GM21528 (cell line): ENCODE data around the gene PLVAP.

ENCODE experiments used
- ATAC-seq: cut with Tn5 transposase; IDR thresholded peaks from one replicate; pipeline ENCODE4 v1.9.1; 2021; ENCODE audit warnings: mild to moderate bottlenecking, moderate library complexity; ENCODE audit not compliant: unreplicated experiment, low FRiP score

The PLVAP gene

DNA sequence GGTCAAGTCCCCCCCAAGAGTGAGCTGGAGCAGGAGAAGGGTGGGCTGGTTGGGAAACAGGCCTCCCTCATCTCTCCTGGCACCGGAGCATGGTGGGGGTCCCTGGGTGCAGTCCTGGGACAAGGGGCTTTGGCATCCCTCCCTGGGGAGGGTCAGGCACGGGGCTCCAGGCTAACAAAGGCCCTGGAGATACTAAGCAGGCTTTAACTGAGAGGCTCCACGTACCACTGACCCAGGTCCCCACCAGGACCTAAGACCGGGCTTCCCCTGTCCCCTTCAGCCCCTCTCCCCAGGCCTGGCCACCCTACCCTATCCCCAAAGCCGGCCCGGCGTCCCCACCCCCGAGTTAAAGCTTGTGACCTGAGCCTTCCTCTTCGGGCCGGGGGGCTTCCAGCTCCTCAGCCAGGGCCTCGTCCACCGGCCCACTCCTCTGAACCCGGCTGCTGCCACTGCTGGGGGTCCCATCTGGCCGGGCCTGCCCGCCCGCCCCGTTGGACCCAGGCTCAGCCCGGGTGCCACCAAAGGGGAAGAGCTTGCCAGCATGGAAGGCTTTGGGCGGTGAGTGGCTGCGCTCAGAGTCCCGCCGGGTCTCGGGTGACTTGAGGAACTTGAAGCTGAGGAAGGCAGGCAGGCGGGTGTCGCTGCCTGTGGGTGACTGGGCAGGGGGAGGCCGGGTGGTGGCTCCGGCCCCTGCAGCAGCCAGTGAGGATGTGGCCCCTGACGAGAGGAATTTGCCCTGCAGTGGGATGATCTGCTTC is 52.6 kb downstream of the PLVAP start:
- ATAC-seq: no peak

DNA sequence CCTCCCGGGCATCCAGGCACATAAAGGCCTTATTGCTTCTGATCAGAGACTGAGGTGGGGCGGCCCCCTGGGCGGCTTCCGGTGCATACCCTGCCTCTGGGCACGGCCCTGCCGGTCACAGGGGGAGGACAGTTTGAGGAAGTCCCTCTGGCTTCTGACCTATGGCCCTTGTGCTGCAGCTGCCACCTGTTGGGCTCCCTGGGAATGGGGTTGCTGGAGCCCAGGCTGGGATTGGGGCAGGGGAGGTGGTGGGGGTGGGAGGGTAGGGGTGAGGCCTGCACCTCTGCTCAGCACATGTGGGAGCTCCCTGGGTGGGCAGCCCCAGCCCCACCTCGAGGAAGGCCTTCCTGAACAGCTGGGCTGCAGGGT is 53.2 kb downstream of the PLVAP start:
- ATAC-seq: no peak

DNA sequence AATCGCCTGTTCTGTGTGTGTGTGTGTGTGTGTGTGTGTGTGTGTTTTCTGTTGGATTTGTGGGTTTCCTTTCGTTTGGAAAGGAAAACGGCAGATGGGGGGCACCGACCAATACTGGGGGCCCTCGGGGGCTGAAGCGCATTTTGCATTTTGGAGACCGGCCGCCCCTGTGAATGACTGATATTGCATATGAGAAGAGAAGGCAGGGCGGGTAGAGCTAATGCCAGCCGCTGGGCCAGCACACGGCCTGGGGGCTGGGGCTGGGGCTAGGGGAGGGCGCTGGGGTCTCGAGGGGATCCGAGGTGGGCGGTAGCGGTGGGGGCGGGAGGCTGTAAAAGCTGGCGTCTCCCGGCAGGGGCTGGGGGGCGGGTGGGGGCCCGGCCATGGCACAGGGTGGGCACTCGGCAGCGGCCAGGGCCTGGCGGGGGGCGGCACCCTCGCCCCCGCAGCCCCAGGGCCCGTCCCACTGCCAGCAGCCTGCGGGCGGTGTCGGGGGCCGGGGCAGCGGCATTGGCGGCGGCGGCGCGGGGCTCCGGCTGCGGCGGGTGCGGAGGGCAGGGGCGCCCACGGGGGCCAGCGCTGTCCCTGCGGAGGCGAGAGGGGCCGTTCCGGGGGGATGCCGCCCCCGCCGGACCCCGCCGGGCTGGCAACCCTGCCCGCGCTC is 53.7 kb downstream of the PLVAP start:
- ATAC-seq: no peak

DNA sequence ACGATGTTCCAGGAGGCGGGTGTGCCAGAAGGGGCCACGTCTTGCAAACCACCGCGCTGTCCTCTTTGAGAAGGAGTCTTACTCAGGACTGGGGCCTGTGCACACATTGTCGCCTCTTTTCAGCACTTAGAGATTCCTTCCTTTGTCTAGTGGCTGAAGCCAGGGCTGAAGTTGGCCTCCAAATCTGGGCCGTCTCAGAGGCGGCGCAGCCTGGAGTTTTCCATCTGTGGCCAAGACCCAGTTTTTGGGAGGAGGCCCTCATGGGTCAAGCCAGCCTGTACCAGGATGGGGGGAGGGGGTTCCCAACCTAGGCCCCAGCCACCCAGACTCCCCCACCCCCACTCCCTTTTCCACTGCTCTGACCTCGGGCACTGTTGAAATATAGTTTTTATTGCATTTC is 54.3 kb downstream of the PLVAP start:
- no peak for ATAC-seq

DNA sequence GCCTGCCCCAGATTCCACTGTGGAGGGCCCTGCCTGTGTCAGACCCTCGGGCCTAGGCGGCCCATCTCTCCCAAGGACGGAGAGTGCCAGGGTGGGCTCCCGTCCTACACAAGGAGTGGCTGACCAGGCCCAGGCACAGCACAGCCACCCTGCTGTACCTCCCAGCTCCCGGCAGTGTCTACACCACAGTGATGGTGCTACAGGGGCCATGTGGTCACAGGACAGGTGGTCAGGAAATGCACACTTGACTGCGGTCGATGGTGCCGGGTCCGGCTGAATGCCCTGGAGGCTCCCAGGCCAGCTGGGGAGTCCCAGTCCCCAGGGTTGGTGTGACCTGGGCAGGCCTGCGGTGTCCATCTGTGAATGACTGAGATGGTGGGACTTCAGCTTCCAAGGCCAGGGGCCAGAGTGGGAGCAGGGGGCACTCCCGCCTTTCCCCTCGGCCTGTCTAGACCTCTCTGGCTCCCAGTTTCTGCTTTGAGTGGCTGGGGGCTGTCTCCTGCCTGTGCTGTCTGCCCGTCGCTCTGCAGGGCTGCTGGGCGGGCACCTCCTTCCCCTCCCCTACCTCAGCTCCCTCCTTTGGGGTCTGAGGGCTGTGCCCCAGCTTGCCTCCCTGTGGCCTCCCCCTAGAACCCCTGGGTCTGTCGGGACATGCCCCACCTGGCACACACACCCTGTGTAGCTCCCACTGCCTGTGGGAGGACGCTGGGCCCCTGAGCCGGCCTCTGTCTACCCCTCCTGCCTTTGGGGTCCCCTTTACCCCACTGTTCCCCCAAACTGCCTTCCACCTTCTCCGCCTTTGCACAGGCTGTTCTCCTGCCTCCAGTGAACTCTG is 55.3 kb downstream of the PLVAP start:
- no peak for ATAC-seq

DNA sequence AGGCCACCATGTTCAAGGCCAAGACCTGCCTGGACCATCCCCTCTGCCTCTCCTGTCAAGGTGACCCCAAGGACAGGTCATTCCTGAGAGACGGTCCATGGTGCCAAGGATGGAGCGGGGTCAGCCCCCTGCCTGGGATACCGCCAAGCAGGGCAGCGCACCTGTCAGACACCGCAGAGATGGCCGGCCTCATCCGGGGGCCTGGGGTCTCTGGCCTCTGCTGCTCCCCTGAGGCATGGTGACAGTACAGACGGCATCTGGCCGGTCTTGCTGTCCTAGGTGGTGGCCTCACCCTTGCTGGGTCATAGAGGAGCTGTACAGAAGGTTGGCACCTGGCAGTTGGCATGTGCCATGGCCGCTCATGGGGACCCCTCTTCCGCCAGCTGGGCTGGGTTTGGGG is 56.7 kb downstream of the PLVAP start:
- no peak for ATAC-seq

DNA sequence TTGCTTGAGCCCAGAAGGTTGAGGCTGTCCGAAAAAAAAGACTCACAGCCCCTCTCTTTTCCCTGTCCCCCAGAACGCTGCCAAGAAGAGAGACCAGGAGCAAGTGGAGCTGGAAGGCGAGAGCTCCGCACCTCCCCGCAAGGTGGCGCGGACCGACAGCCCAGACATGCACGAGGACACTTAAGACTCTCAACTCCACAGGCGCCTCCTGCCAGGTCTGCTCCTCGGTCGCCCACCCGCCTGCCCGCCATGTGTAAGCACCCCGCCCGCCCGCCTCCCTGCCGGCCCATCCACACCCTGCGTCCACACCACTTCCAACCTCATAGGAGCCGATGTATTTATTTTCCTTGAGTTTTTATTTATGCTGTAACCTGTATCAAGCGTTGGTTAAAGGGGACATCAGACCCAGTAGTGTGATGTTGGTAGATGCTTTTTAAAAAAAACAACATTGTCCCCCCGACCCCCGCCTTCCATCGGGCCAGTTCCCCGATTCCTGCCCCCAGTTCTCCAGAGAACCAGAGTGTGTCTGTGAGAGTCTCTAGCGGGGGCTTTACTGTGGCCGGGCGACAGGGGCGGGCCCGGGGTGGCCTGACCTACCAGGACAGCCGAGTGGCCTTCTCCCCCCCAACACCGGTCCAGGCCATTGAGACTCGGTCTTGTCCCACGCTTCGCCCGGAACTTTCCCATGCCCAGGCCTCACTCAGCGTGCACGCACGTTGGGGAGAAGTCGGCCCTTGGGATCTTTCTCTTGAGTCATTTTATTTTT is 57.5 kb downstream of the PLVAP start:
- ATAC-seq: no peak

DNA sequence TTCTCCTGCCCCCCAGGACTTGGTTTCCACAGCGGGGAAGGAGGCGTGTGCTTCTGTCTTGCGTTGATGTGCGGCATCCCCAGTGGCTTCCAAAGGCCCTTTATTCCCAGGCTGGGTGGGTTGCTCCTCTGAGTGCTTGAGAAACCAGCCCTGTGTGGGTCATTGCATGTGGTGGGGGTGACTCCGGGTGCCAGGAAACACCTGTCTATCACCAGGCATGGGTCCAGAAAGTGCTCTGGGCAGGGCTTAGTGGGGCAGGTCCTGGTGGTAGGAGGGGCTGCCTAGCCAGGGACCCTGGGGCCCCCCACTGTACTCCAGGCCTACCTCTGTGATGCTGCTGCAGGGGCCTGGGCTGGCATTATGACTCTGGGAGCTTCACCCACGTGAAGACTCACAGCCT is 58.2 kb downstream of the PLVAP start:
- no peak for ATAC-seq

DNA sequence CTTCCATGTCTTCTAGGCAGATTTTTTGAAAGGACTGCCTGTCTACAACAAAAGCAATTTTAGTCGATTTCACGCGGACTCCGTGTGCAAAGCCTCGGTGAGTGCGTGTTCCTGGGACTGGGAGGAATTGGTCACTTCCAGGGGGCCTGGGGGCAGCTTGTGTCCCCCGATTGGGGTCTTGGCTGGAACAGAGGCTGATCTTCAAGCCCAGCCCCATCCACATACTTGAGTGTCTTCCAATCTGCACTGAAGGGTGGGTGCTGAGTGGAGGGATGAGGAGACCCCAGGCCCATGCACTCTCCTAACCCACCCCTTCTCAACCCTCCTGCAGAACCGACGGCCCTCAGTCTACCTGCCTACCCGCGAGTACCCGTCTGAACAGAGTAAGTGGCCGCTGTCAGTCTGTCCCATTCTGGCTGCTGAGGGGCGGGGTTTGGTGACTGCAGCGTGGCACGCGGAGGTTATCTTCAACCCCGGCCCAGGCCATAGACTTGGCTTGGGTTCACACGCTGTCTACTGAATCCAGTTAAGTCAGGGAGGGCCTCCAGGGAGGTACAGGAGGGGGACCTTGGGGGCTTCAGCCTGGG is 63.0 kb downstream of the PLVAP start:
- no peak for ATAC-seq

DNA sequence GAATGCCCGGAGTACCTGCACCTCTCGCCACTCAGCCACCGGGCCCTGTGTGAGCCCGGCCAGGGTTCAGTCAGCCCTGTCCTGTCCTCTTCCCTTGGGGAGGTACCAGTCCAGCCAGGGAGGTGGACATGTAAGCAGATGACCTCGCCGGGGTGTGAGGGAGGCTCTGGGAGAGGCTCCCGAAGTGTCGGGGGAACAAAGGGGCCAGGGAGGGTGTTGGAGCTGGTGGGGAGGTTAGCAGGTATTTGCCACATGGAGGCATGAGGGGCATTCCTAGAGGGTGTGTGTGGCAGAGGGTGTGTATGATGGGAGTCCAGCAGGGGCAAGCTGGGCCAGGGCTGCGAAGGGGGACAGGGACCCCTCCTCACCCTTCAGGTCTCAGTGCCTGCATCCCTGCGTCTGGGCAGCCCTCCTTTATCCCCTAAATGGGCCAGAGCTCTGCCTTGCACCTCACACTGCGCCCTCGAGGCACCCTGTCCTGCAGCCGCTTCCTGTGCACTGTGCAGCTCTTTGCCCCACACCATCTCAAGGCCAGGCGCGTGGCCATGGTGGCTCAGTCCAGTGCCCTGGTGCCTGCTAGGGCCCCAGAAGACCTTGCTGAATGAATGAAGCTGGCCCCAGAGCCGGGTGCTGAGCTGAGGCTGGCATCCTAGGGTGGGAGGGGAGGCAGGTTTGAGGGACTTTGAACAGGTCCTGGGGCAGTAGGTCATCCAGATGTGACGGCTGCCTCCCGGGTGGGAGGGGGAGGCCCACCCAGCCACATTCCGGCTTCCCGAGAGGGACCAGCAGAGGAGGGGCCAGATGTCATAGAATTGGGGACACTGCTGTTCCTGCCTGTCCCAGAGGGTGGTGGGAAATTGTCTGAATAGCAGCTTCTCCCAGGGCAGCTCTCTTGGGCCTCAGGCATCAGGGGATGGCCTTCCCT is 64.7 kb downstream of the PLVAP start:
- no peak for ATAC-seq

DNA sequence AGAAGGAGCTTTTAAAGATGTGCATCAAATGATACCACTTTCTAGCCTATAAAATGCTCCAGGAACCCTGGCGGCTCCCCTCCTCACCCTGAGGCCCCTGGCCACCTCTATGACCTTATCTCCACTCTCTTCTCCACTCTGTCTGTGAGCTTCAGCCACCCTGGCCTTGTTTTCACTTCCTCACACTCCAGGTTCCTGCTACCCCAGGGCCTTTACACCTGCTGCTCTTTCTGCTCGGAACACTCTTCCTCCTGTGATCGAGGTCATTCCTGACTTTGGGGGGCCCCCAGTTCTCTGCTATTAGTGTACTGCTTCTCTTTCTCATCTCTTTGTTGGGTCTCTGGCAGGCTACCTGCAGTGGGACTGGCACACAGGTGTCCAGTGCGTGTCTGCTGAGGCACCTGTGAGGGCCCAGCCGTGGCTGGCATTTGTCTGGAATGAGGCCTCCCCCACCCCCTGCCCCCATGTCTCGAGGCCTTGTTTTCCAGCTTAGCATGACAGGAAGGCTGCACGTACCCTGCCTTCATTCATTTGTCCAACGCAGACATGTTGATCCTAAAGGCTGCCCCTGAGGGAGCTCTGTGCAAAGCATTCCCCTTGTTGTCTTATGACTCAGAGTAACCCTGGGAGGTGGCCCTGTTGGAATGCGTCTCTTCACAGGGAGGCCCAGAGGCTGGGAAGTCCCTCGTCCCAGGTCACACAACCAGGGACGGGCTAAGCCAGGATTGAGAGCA is 65.5 kb downstream of the PLVAP start:
- ATAC-seq: no peak

DNA sequence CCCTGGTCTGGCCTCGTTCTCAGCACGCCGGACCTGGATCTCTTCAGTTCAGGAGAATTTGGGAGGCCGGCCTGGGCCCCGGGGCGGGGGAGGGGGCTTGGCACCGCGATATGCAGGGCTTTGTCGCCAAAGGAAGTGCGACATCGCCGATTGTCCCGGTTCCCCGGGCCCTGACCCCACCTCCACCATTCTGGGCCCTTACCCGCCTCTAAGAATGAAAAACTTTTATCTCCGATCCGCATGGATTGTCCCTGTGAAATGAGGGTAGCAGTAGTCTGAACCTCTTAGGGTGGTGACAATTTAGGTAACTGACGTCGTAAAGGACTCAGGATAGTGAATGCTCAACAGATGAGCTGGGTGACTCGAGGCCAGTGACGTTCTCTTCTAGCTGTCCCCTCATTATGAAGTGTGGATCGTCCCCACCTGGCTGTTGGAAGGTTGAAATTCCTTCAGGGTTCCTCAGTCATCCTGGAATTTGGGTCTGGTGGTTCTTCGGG is 67.1 kb downstream of the PLVAP start:
- ATAC-seq: no peak

DNA sequence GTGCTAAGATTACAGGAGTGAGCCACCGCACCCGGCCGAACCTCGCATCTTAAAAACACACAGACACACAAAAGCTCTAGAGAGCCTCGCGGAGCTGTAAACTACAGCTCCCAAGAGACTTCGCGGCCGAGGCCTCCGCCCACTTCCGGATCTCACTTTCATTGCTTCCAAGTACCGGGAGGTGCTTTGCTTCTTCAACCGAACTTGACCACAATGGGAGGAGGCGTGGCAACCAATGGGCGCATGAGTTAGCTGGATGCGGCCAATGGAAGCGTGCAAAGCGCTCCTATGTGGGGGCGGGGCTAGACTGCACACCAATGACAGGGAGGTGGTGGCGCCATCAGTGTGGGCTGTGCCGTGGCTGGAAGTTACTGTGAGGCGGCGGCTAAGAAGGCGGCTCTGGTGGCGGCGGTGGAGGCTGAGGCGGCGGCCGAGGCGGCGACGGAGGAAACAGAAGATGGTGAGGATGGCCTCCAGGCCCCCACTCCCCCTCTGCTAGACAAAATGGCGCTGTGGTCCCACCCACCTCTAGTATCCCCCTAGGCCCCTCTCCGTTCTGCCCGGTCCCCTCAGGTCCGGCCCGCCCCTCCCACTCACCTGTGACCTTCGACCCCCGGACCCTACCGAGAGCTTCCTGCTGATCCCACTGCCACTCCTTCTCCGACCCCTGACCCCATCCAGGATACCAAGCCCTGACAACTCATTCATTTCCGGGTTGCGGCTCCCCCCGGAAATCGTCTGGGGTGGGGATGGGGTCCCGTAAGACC is 67.8 kb downstream of the PLVAP start, which contains the start of gene DDA1:
Gene DDA1 (plus strand): TSS at position 366 of the 767 bp plus-strand sequence. CDS start 92 bp downstream, at position 458.
- ATAC-seq: peak; percentile 62

DNA sequence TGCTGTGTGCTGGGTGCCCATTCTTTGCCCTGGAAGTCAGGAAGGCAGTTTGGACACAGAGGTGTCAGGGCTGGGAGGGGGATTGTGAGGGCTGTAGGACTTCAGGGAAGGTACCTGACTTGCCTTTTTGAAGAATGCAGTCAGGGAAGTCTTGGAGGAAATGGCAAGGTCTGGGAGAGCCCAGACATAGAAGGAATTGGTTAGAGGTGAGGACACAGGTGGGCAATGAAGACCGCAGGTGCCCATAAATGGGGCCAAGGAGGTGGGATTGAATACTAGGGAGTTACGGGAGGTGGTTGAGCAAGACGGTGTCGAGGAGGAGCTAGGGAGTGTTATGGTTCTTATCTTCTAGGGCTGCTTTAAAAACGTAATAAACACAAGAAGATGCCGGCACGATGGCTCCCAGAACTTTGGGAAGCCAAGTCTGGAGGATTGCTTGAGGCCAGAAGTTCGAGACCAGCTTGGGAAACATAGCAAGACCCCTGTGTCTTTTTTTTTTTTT is 69.2 kb downstream of the PLVAP start:
- no peak for ATAC-seq

DNA sequence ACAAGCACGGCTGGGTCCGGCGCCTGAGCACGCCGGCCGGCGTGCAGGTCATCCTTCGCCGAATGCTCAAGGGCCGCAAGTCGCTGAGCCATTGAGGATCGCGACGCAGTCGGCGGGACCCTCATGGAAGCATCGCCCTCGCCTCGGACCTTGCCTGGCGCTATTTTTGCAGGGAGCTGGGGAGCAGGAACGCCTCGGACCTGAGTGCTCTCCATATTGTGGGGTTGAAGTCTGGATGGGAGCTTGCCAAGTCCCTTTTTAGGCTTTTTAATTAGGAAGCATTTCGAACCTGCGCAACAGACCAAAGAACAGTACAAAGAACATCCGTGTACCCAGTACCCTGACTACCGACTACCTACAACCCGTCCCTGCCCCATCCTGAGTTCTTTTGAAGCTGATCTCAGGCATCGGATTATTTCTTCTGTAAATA is 70.8 kb downstream of the PLVAP start:
- ATAC-seq: no peak

DNA sequence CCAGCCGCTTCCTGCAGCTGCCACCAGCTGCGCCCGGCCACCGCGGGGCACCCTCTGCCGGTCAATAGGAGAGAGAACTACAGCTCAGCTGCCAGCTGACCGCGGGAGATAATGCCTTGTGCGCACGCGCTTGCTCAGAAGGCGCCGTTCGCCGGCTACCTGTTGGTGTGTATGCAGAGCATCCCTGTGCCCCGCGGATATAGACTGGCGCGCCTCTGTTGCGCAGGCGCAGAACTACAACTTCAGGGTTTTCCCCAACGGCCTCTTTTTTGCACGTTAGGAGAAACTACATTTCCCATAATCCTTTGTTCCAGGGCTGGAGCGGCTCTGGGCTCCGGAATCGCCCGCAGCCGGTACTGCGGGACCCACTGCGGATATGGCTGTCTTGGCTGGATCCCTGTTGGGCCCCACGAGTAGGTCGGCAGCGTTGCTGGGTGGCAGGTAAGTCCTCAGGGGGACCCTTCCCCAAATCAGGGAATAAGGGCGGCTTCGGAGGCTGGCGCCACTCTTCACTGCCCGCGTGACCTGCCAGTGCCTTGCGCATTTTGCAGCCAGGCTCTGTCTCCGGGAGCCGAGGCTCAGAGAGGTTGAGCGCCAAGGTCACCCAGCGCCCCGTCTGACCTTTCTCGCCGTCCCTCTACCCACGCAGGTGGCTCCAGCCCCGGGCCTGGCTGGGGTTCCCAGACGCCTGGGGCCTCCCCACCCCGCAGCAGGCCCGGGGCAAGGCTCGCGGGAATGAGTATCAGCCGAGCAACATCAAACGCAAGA is 71.4 kb downstream of the PLVAP start, which contains the start of gene MRPL34:
Gene MRPL34 (plus strand): TSS at position 356 of the 768 bp plus-strand sequence. CDS start 21 bp downstream, at position 377.
- ATAC-seq: peak; percentile 52

DNA sequence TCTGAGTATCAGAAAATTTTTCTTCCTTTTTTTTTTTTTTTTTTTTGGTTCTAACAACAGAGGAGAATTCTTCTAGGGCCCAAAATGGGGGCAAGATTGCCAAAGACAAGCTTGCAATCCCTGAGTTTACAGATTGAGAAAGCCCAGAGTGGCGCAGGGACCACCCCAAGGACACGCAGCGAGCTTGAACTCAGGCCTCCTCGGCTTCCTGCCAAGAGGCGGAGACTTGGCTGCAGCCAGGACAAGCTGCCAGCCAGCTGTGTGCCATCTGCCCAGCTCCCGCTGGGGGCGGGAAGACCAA is 72.0 kb downstream of the PLVAP start:
- ATAC-seq: no peak
